WTC11 (cell line): ENCODE results near the gene KCNG2. TPM values are rescaled to one million over a fixed set of nuclear protein-coding genes. Genes with fewer than 3 reads are reported as not detected.

Experiments
- ATAC-seq: fragments of 200-7000 bp; cut with Tn5 transposase; 2 replicates; pipeline ENCODE4 v1.10.0; 2021; ENCODE audit warnings: mild to moderate bottlenecking, moderate library complexity
- CTCF ChIA-PET: fragments of 300-600 bp; sonication (Branson Sonifier 250); formaldehyde crosslinking; loops from one replicate; lab custom pipeline; 2021; ENCODE audit warnings: antibody characterized with exemption; lab: Charles Lee
- POLR2A ChIA-PET: fragments of 350-600 bp; sonication (Branson Sonifier 250); formaldehyde crosslinking; loops from one replicate; lab custom pipeline; 2021; ENCODE audit warnings: antibody characterized with exemption; lab: Charles Lee
- DNase-seq: peaks from one replicate; pipeline ENCODE4 v3.0.0; 2021; ENCODE audit warnings: low spot score
- H3K27ac Mint-ChIP-seq: 2 replicates; pipeline ENCODE4 v1.8.0; 2021; ENCODE audit warnings: mixed read lengths
- H3K27me3 Mint-ChIP-seq: 2 replicates; pipeline ENCODE4 v1.8.0; 2021; ENCODE audit warnings: low read depth, mild to moderate bottlenecking, moderate library complexity, mixed read lengths
- H3K36me3 Mint-ChIP-seq: 2 replicates; pipeline ENCODE4 v1.8.0; 2021; ENCODE audit warnings: mixed read lengths
- H3K4me1 Mint-ChIP-seq: 2 replicates; pipeline ENCODE4 v1.8.0; 2022; ENCODE audit warnings: mixed read lengths
- H3K4me3 Mint-ChIP-seq: 2 replicates; pipeline ENCODE4 v1.8.0; 2021; ENCODE audit warnings: mild to moderate bottlenecking, moderate library complexity, mixed read lengths
- H3K9me3 Mint-ChIP-seq: 2 replicates; pipeline ENCODE4 v1.8.0; 2021; ENCODE audit warnings: mixed read lengths
- ATF3 ChIP-seq: sonication (generic); formaldehyde crosslinking; conservative IDR thresholded peaks from 2 replicates; pipeline ENCODE4 v1.8.1; 2022; ENCODE audit warnings: mild to moderate bottlenecking, missing genetic modification reagents
- FOXP4 ChIP-seq: sonication (generic); formaldehyde crosslinking; IDR thresholded peaks from 2 replicates; pipeline ENCODE4 v1.8.0; 2022; ENCODE audit warnings: mild to moderate bottlenecking, missing genetic modification reagents
- IRF1 ChIP-seq: sonication (generic); formaldehyde crosslinking; IDR thresholded peaks from 2 replicates; pipeline ENCODE4 v1.8.0; 2023; ENCODE audit warnings: missing genetic modification reagents
- KAT7 ChIP-seq: sonication (generic); formaldehyde crosslinking; IDR thresholded peaks from 2 replicates; pipeline ENCODE4 v1.8.1; 2023; ENCODE audit warnings: missing genetic modification reagents, mild to moderate bottlenecking, borderline replicate concordance
- NFATC4 ChIP-seq: fragments of 250-450 bp; sonication (Bioruptor Pico); IDR thresholded peaks from 2 replicates; pipeline ENCODE4 v1.9.0; 2021; ENCODE audit warnings: mild to moderate bottlenecking
- PREB ChIP-seq: sonication (generic); formaldehyde crosslinking; IDR thresholded peaks from 2 replicates; pipeline ENCODE4 v1.8.1; 2022; ENCODE audit warnings: mild to moderate bottlenecking, missing genetic modification reagents, moderate library complexity, borderline replicate concordance
- RELA ChIP-seq: sonication (generic); formaldehyde crosslinking; IDR thresholded peaks from 2 replicates; pipeline ENCODE4 v1.8.1; 2022; ENCODE audit warnings: missing genetic modification reagents, mild to moderate bottlenecking, borderline replicate concordance
- ZNF138 ChIP-seq: sonication (generic); formaldehyde crosslinking; conservative IDR thresholded peaks from 2 replicates; pipeline ENCODE4 v1.8.1; 2022; ENCODE audit warnings: mild to moderate bottlenecking, moderate library complexity, missing genetic modification reagents
- ZNF263 ChIP-seq: sonication (generic); formaldehyde crosslinking; IDR thresholded peaks from 2 replicates; pipeline ENCODE4 v1.8.1; 2022; ENCODE audit warnings: low read depth, mild to moderate bottlenecking, moderate library complexity, missing genetic modification reagents
- ZNF317 ChIP-seq: sonication (generic); formaldehyde crosslinking; IDR thresholded peaks from 2 replicates; pipeline ENCODE4 v1.8.1; 2023; ENCODE audit warnings: low read depth, mild to moderate bottlenecking, moderate library complexity, missing genetic modification reagents, borderline replicate concordance
- total RNA-seq: library from RNA; stranded (reverse); gene quantifications from 3 replicates; pipeline ENCODE4 v1.2.3, GENCODE V29; 2021
- TF ChIP-seq, protein P1 (sequence below): fragments of 250-450 bp; sonication (Bioruptor Pico); IDR thresholded peaks from 2 replicates; pipeline ENCODE4 v1.8.0; 2021; ENCODE audit warnings: mild to moderate bottlenecking
- TF ChIP-seq, protein P2 (sequence below): fragments of 250-450 bp; sonication (Bioruptor Pico); IDR thresholded peaks from 2 replicates; pipeline ENCODE4 v1.9.0; 2021; ENCODE audit warnings: moderate library complexity, mild to moderate bottlenecking, inconsistent platforms, borderline replicate concordance
- TF ChIP-seq, protein P3 (sequence below): sonication (generic); formaldehyde crosslinking; IDR thresholded peaks from 2 replicates; pipeline ENCODE4 v1.8.0; 2022; ENCODE audit warnings: mild to moderate bottlenecking, missing genetic modification reagents

The KCNG2 gene
- total RNA-seq, 1 experiment from 2014 or later, result 0.50 TPM

DNA sequence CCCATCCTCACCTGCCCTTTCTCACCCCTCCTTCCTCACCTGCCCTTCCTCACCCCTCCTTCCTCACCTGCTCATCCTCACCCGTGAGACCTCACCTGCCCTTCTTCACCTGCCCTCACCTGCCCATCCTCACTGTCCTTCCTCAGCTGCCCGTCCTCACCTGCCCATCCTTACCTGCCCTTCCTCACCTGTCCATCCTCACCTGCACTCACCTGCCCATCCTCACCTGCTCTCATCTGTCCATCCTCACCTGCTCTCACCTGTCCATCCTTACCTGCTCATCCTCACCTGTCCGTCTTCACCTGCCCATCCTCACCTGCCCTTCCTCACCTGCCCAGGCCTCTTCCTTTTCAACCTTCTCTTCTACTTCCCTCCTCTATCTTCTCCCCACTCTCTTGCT lies 34.4 kb downstream of the KCNG2 start (continued):
- TF ChIP-seq ZNF263, result no peak
- TF ChIP-seq KAT7 (CRISPR knock-in tag), result no peak
- TF ChIP-seq ZNF138 (CRISPR knock-in tag), result no peak
- no peak for TF ChIP-seq ZNF317 (CRISPR knock-in tag)
- TF ChIP-seq, protein P1, sequence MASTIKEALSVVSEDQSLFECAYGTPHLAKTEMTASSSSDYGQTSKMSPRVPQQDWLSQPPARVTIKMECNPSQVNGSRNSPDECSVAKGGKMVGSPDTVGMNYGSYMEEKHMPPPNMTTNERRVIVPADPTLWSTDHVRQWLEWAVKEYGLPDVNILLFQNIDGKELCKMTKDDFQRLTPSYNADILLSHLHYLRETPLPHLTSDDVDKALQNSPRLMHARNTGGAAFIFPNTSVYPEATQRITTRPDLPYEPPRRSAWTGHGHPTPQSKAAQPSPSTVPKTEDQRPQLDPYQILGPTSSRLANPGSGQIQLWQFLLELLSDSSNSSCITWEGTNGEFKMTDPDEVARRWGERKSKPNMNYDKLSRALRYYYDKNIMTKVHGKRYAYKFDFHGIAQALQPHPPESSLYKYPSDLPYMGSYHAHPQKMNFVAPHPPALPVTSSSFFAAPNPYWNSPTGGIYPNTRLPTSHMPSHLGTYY, result no peak

DNA sequence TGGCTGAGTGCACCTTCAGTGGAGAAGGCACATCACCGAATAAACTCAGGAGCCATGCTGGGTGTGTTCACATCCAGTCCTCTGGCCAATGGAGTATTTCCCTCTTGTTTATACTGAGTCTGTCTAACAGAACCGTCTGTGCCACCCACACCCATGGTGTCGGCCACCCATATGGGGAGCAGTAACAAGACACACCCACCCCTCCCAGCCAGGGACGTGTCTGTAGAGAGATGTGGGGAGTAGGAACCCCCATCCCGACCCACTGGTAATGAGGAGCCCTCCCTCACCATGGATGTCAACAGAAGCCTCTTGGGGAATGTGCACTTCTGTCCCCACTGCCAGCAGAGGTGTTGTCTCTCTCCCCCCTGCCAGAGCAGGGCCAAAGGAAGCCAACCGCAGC lies 37.1 kb downstream of the KCNG2 start:
- Mint-ChIP-seq H3K36me3 (no peaks in the 10 kb centered on the region; the same call in 1 of the 2 replicates), H3K27ac (no peak overlapping the region), H3K27me3 (no peaks in the 10 kb centered on the region), H3K4me1 (no peaks in the 10 kb centered on the region), H3K9me3 (peaks cover 7% of the 10 kb centered on the region), H3K4me3 (no peak overlapping the region)
- ChIA-PET CTCF (no interaction called here), POLR2A (no interaction called here)
- ATAC-seq (no peak), DNase-seq (no peak)
- TF ChIP-seq, protein P2, sequence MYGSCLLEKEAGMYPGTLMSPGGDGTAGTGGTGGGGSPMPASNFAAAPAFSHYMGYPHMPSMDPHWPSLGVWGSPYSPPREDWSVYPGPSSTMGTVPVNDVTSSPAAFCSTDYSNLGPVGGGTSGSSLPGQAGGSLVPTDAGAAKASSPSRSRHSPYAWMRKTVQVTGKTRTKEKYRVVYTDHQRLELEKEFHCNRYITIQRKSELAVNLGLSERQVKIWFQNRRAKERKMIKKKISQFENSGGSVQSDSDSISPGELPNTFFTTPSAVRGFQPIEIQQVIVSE (CRISPR knock-in tag), result no peak
- TF ChIP-seq IRF1 (CRISPR knock-in tag) (no peak), PREB (CRISPR knock-in tag) (no peak), RELA (CRISPR knock-in tag) (no peak), ATF3 (CRISPR knock-in tag) (no peak), FOXP4 (CRISPR knock-in tag) (no peak)
- TF ChIP-seq, protein P3, sequence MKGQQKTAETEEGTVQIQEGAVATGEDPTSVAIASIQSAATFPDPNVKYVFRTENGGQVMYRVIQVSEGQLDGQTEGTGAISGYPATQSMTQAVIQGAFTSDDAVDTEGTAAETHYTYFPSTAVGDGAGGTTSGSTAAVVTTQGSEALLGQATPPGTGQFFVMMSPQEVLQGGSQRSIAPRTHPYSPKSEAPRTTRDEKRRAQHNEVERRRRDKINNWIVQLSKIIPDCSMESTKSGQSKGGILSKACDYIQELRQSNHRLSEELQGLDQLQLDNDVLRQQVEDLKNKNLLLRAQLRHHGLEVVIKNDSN (CRISPR knock-in tag), result no peak

DNA sequence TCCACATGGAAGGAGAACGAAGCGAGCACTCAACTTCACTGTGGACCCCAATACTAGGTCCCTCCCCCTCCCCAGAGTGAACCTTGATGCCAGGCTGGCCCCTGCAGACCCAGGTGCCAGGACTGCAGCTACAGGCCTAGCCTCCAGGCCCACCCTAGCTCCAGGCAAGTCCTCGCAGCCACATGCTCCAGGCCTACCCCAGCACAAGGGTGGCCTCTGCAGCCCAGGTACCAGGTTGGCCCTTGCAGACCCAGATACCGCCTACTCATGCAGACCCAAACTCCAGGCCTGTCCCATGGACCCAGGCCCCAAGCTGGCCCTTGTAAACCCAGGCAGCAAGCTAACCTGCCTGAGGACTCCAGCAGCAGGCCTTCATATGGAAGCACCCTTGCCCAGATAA lies 44.2 kb downstream of the KCNG2 start:
- H3K4me3 Mint-ChIP-seq, result no peak overlapping the region
- ChIA-PET CTCF (no interaction called here), POLR2A (no interaction called here)
- no peak for TF ChIP-seq NFATC4 (CRISPR knock-in tag)
- H3K9me3 Mint-ChIP-seq, result peaks cover 31% of the 10 kb centered on the region
- ATAC-seq (no peak), DNase-seq (no peak)
- no peaks in the 10 kb centered on the region for H3K27me3 Mint-ChIP-seq
- H3K36me3 Mint-ChIP-seq, result no peaks in the 10 kb centered on the region
- no peak overlapping the region for H3K27ac Mint-ChIP-seq
- peaks cover 4% of the 10 kb centered on the region for H3K4me1 Mint-ChIP-seq
